Heart left ventricle (tissue), 13 donors: ENCODE measurements around the gene STOML1.

Source experiments
- POLR2A ChIP-seq, 2 donors: fragments of 450-650 bp; IDR thresholded peaks; one replicate each; pipeline ENCODE4 v1.6.1; 2017; ENCODE audit warnings: antibody characterized with exemption in 2 of 2, mild to moderate bottlenecking in 2 of 2, moderate library complexity in 2 of 2
- TF ChIP-seq, protein P1 (sequence below), 12 donors: fragments of 200-600 bp; sonication (generic) in 4 of 12; IDR thresholded peaks; one replicate each; pipeline versions ENCODE4 v1.5.0 to v1.8.0; 2018 to 2022; ENCODE audit warnings: antibody characterized with exemption in 12 of 12, mild to moderate bottlenecking in 5 of 12
- donor health status: ischemic (EF 13 %, LVEDD 7.1; RV severe dilation, severe dysfunction).
- donor health status: DM: no; HTN: yes; CAD: no.
- donor health status: DM: no; HTN: no; CAD: no.
- donor health status: ischemic (EF 25% LVEDD 6.9; RV normal size, moderate dysfunction).
- donor health status: ischemic (EF 25% LVEDD 5.7; RV mildly dilated, moderate dysfunction).
- donor health status: ischemic (EF 35%, LVEDD 5.7; RV mildly dilated, moderate dysfunction).
- donor health status: nonischemic (EF 11% LVEDD 7.7; RV severe dilation, severe dysfunction).
- donor health status: DM: yes; HTN: yes; CAD: no.
- donor health status: PGD.
- donor health status: ischemic (EF 29% LVEDD 5.4; RV normal size, mild dysfunction).
- donor health status: nonischemic (EF 23%, LVEDD 6.1; RV moderate dilation, normal function).

DNA sequence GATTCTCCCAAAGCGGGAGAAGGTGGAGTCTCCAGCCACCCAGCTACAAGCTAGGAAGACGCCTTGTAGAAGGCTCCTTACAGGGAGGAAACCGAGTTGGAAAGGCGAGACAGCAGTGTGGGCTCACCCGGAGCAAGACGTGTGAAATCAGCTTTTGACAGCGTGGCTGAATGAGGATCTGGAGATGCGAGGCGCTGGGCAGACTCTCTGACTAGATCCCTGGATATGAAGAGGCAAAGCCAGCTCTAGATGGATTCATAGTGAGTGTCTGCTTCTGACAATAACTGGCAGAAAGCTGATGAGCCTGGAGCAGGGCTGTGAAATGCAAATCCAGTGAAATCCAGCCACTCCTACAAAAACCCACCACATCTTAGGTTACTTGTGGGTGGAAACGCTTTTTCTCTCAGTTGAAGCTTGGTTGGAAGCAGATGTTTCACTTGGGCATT is 49.2 kb upstream of the STOML1 start:
- TF ChIP-seq, protein P1, sequence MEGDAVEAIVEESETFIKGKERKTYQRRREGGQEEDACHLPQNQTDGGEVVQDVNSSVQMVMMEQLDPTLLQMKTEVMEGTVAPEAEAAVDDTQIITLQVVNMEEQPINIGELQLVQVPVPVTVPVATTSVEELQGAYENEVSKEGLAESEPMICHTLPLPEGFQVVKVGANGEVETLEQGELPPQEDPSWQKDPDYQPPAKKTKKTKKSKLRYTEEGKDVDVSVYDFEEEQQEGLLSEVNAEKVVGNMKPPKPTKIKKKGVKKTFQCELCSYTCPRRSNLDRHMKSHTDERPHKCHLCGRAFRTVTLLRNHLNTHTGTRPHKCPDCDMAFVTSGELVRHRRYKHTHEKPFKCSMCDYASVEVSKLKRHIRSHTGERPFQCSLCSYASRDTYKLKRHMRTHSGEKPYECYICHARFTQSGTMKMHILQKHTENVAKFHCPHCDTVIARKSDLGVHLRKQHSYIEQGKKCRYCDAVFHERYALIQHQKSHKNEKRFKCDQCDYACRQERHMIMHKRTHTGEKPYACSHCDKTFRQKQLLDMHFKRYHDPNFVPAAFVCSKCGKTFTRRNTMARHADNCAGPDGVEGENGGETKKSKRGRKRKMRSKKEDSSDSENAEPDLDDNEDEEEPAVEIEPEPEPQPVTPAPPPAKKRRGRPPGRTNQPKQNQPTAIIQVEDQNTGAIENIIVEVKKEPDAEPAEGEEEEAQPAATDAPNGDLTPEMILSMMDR (IDR thresholded peaks at IDR 0.05): no peak
- TF ChIP-seq POLR2A (IDR thresholded peaks at IDR 0.05): no peak
